PFSK-1 (cell line): Measurements from ENCODE around the gene SDCCAG8.

ENCODE experiments used
- FOXP2 ChIP-seq: optimal IDR thresholded peaks from 2 replicates; pipeline ENCODE3; 2011; ENCODE audit warnings: borderline replicate concordance, control low read depth, inconsistent platforms; ENCODE audit not compliant: insufficient read depth; ENCODE audit errors: extremely low read length, extremely low read depth
- POLR2AphosphoS5 ChIP-seq: IDR thresholded peaks from 2 replicates; pipeline ENCODE4 v1.6.1; 2012; ENCODE audit warnings: low read depth, mild to moderate bottlenecking, control low read depth, low read length, moderate library complexity
- SIN3A ChIP-seq: IDR thresholded peaks from 2 replicates; pipeline ENCODE4 v1.6.1; 2012; ENCODE audit warnings: mild to moderate bottlenecking, low read length, moderate library complexity, borderline replicate concordance; ENCODE audit not compliant: insufficient read depth
- TAF1 ChIP-seq: IDR thresholded peaks from 2 replicates; pipeline ENCODE4 v1.6.1; 2012; ENCODE audit warnings: low read length, control low read depth, borderline replicate concordance; ENCODE audit not compliant: insufficient read depth
- TF ChIP-seq, protein P1 (sequence below), 2 experiments: IDR thresholded peaks; 2 replicates each; pipeline versions ENCODE4 v1.6.1 to v1.8.0; 2011 to 2012; ENCODE audit warnings: low read depth in 2 of 2, low read length in 2 of 2, control low read depth in 1 of 2, inconsistent platforms in 1 of 2, mild to moderate bottlenecking in 1 of 2, moderate library complexity in 1 of 2; ENCODE audit not compliant: insufficient read depth in 1 of 2

Gene SDCCAG8

DNA sequence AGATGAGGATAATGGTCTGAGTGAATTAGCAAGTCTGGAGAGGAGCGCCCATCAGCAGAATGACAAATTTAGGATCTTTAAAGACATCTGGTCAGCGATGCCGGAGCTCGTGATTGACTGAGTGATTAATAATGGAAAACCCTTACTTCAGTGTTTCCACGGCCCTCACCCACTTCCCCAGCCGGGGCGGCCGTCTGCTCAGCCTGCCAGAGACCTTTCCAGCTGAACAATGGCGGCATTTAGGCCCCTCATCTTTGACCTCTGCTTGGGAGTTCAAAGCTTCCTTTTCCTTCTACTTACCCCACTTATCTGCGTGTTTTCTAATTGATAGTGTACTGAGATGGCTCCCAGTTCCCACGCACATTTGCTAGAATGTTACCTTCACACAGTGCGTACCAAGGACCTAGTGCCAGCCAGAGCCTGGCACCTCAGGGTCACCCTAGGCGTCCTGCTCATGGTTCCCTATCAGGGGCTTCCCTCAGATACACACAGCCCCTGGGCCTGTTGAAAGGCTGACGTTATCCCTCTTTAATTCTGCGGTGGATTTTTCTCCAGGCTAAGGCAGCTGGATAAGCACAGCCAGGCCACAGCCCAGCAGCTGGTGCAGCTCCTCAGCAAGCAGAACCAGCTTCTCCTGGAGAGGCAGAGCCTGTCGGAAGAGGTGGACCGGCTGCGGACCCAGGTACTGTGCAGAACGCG is 232.8 kb downstream of the SDCCAG8 start:
- TF ChIP-seq TAF1 (no peak), FOXP2 (no peak), POLR2AphosphoS5 (no peak), SIN3A (no peak)
- TF ChIP-seq, protein P1, sequence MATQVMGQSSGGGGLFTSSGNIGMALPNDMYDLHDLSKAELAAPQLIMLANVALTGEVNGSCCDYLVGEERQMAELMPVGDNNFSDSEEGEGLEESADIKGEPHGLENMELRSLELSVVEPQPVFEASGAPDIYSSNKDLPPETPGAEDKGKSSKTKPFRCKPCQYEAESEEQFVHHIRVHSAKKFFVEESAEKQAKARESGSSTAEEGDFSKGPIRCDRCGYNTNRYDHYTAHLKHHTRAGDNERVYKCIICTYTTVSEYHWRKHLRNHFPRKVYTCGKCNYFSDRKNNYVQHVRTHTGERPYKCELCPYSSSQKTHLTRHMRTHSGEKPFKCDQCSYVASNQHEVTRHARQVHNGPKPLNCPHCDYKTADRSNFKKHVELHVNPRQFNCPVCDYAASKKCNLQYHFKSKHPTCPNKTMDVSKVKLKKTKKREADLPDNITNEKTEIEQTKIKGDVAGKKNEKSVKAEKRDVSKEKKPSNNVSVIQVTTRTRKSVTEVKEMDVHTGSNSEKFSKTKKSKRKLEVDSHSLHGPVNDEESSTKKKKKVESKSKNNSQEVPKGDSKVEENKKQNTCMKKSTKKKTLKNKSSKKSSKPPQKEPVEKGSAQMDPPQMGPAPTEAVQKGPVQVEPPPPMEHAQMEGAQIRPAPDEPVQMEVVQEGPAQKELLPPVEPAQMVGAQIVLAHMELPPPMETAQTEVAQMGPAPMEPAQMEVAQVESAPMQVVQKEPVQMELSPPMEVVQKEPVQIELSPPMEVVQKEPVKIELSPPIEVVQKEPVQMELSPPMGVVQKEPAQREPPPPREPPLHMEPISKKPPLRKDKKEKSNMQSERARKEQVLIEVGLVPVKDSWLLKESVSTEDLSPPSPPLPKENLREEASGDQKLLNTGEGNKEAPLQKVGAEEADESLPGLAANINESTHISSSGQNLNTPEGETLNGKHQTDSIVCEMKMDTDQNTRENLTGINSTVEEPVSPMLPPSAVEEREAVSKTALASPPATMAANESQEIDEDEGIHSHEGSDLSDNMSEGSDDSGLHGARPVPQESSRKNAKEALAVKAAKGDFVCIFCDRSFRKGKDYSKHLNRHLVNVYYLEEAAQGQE (IDR thresholded peaks at IDR 0.05; ENCODE audit: insufficient read depth in 1 of 2, low read depth in 2 of 2, low read length in 2 of 2): no peak

DNA sequence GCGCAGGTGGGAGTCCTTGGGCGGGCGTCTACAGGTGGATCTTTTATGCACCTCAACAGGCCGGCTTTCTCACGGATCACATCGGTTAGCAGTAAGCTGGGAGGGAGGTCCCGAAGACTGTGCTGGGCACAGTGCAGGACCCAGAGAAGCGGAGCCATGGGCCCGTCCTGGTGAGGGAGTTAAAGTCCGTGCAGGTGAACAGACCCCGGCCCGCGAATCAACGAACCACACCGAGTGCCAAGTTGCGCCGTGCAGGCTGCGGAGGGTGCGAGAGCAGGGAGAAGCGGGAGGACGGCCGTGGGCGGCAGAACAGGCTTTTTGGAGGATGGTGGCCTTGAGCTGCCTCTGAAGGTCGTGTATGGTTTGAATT is 233.3 kb downstream of the SDCCAG8 start:
- TF ChIP-seq POLR2AphosphoS5 (no peak), SIN3A (no peak)

DNA sequence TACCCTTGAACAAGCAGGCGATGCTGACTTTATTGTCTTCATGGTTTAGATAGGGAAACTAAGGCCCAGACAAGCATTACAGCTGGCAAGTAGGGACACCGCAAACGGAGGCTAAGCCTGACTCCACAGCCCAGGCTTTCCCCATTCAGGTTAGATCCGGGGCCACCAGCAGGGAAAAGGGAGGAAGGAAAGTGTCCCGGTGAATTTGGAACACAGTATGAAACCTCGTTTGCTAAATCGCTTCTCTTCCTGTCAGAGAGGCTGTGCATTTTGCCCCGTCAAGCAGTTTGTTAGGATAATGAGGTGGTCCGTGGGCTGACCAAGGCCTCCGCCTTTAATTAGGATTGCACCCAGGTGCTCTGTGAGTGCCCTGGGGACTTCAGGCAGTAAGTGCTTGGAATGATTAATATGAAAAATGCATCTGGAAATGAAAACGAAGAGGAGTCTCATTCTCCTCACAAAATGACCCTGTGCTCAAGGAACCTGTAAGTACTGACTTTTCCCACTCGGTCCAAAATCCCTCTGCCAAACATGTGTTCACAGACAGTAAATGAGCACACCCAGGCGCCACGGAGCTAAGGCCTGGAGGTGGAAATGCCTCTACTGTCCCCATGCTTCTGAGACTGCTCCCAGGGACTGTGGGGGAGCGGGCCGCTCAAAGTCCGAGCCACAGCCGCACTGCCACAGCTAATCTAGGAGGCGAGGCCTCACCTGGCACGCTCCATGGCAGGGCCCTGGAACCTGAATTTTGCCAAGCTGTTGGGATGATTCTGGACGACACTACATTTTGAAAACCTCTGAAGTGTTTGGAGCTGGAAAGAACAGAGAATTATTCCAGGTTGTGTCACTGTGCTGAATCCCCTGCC is 234.1 kb downstream of the SDCCAG8 start:
- TF ChIP-seq TAF1 (no peak), SIN3A (no peak), POLR2AphosphoS5 (no peak), FOXP2 (no peak)
- TF ChIP-seq, protein P1 (IDR thresholded peaks at IDR 0.05; ENCODE audit: insufficient read depth in 1 of 2, low read depth in 2 of 2, low read length in 2 of 2): no peak

DNA sequence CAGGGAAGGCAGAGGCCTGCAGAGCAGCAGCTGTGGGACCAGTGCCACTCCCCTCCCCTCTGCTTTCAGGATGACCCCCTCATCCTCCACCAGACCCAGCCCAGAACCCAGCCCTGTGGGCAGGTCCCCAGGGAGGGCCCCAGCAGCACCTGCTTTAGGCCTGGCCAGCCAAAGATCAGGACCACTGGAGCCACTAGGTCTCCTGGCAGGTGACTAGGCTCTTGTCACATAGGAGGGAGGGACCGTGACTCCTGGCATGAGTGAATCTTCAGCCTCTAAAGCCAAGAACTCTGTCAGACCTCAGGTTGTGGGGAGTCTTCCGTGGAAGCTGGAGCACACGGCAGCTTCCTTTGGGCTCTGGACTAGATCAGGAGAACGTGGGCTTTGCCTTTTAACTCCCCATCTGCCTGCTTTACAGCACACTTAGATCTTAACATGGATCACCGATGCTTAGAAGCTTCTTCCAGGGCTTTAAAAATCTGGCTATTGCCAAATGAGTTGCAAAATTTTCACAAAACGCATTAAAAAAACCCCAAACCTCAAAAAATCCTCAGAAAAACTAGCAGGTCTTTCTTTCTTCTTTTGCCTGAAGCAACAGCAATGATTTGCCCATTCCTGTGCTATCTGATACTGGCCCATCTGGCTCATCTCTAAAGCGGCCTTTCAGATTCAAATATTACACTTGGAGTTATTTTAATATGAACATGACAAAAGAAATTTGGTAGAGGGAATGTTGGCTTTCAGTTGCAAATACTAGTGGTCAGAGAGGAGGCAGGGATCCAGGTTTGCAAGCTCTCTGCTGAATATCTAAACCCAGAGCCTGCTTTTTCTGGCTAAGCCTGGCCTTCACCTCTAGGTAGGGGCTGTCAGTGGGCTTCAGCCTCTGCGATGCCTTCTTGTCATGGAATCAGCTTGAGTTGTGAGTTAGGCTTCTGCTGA is 235.2 kb downstream of the SDCCAG8 start:
- TF ChIP-seq TAF1 (no peak), SIN3A (no peak), FOXP2 (no peak), POLR2AphosphoS5 (no peak)
- TF ChIP-seq, protein P1 (IDR thresholded peaks at IDR 0.05; ENCODE audit: insufficient read depth in 1 of 2, low read depth in 2 of 2, low read length in 2 of 2): no peak

DNA sequence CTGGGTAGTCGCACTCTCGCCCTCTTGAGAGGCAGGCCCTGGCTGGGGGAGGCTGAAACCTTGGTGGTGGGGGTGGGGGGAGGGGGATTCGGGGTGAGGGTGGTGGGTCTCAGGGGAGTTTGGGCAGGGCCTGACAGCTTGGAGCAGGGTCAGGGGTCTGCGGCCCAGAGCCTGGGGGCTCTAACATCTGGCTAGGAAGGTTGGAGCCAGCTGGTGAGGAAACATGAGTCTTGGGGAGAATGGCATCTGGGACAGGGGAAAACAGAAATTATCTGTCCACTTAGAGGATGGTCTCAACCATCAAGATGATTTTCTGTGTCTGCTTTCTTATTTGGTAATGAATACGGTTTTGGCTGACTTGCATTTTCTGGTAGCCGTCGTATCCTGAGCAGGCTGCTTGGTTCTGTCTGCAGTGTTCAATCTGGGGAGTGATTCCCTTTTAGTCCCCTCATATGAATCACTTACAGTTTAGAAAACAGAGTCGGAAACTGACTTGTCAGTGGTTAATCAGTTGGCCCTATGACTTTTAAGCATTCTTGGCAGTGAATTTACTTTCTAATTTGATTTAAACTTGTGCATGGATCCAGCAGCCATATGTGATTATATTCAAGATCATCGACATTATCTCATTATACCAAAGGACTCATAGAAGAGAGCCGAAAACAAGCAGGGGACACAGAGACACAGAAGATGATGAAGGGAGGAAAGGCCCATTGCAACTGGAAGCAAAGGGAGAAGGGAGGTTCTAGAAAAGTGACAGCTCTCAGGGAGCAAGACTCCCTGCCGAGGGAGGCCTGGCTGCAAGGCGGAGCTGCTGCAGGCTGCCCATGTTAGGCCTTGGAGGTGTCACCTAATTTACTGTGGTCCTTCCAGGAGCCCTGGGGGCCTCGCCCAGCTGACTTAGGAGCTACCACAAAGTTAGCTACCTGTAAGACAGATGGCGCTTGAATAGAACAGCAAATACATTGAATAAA is 237.6 kb downstream of the SDCCAG8 start:
- TF ChIP-seq SIN3A (no peak), FOXP2 (no peak), POLR2AphosphoS5 (no peak), TAF1 (no peak)
- TF ChIP-seq, protein P1 (IDR thresholded peaks at IDR 0.05; ENCODE audit: insufficient read depth in 1 of 2, low read depth in 2 of 2, low read length in 2 of 2): no peak
